Measurements from ENCODE around the gene CAMSAP3. TPM values are rescaled to one million over a fixed set of nuclear protein-coding genes. Genes with fewer than 3 reads are reported as not detected.

Gene CAMSAP3, protein sequence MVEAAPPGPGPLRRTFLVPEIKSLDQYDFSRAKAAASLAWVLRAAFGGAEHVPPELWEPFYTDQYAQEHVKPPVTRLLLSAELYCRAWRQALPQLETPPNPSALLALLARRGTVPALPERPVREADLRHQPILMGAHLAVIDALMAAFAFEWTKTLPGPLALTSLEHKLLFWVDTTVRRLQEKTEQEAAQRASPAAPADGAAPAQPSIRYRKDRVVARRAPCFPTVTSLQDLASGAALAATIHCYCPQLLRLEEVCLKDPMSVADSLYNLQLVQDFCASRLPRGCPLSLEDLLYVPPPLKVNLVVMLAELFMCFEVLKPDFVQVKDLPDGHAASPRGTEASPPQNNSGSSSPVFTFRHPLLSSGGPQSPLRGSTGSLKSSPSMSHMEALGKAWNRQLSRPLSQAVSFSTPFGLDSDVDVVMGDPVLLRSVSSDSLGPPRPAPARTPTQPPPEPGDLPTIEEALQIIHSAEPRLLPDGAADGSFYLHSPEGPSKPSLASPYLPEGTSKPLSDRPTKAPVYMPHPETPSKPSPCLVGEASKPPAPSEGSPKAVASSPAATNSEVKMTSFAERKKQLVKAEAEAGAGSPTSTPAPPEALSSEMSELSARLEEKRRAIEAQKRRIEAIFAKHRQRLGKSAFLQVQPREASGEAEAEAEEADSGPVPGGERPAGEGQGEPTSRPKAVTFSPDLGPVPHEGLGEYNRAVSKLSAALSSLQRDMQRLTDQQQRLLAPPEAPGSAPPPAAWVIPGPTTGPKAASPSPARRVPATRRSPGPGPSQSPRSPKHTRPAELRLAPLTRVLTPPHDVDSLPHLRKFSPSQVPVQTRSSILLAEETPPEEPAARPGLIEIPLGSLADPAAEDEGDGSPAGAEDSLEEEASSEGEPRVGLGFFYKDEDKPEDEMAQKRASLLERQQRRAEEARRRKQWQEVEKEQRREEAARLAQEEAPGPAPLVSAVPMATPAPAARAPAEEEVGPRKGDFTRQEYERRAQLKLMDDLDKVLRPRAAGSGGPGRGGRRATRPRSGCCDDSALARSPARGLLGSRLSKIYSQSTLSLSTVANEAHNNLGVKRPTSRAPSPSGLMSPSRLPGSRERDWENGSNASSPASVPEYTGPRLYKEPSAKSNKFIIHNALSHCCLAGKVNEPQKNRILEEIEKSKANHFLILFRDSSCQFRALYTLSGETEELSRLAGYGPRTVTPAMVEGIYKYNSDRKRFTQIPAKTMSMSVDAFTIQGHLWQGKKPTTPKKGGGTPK
- 0.10 TPM in 1 of 2 replicates, not detected in the other for total RNA-seq

DNA sequence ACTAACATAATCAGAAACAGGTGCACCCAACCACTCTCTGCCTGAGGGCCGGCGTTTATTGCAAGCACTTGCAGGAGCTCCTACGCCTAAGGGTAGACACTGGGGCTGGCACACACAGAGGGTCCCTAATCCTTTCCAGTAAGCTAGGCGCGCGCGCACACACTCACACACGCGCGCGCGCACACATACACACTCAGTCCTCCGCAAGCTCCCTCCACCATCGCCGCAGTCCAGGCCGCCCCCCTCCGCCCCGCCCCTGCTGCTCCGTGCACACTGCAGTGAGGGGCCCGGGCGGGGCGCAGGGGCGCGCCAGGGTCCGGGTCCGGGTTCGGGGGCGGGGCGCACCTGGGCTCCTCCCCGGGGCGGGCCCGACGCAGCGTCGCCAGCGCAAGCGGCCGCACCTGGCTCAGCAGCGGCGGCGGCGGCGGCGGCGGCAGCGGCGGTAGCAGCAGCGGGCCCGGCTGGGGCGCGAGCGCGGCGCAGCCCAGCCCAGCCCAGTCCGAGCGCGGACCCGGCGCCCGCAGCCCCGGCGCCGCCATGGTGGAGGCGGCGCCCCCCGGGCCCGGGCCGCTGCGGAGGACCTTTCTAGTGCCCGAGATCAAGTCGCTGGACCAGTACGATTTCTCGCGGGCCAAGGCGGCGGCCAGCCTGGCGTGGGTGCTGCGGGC is at the start of gene CAMSAP3:
Gene CAMSAP3, plus strand, starts transcription at position 398 of the 668 bp plus-strand sequence. Its CDS starts 140 bp downstream, at position 538.

DNA sequence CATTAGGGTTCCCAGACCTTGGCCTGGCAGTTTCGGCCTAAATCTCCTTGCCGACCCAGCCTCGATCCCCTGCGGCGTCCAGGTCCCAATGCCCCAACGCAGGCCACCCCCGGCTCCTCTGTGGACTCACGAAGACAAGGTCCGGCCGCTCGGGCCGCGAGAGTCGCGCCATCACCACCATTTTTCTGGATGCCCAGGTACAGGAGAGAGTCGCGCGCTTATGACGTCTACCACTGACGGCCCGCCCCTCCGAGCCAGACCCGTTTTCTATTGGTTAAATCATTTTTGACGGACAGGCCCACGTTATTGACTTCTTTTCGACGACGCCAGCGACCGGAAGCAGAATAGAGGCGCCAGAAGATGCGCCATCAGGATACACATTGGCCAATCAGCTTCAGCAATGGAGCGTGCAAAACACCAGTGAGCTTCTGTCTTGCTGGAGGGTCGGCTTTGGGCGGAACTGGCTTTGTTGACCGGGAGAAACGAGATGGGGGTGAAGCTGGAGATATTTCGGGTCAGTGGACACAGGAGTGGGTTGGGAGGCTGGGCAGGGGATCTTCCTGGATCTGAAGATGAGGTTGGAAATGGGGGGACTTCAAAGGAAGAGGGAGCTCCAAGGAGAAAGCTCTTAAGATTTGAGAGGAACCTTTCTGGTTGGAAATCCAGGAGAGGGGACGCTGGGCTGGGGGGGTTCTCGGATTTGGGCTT is 33.8 kb downstream of the CAMSAP3 start, which contains the start of the genes PET100 and XAB2:
Gene PET100, plus strand, starts transcription at position 447 of the 708 bp plus-strand sequence. Its CDS starts 41 bp downstream, at position 488.
Gene XAB2, minus strand, starts transcription at position 199 of the 708 bp plus-strand sequence. Its CDS starts 18 bp downstream, at position 181.

DNA sequence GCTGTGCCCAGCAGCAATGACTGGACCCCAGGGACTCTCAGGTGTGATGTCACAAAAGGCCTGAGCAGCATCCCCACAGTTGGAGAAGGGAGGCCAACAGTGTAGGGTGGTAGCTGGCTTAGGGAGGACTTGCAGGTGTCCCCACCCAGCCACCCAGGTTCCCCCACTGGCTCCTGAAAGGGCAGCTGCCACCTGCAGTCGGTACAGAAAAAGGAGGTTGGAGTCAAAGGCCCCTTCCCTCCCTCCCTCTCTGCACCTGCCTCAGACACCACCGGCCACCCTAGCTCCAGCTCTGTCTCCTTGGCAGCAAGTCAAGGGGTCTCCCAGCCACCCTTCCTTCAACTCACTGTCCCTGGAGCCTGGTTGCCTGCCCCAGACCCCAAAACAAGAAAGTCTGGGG is 38.0 kb downstream of the CAMSAP3 start, which contains the start of gene PCP2:
Gene PCP2, minus strand, starts transcription at position 22 of the 400 bp plus-strand sequence. CDS start 262 bp downstream, outside the sequence.

DNA sequence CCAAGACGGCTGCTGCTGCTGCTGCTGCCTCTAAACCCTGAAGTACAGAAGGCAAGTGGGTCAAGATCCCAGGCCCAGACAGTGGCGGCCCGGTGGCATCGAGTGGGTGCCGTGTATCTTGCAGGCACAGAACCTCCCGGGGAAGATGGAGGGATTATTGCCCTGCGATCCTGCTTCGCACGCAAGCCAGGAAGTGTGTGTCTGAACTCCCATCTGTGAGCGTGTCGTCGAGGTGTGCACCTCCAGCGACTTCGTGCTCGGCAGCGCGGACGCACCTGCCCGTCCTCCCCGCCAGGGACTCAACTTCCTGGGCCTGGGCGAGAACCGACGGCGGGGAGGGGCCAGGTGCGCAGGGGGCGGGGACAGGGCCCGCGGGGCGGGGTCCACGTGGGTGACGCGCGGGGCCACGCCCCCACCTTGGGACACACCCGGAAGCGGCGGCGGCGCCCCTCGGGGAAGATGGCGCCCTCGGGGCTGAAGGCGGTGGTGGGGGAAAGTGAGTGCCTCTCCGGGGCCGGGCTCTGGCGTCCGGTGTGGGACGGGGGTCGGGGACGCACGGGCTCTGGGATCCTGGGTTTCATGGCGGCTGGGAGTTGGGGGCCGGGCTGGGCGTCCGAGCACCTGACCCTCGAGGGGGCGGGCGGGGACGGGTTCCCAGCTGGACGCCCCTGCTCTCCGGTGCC is 41.2 kb downstream of the CAMSAP3 start, which contains the start of gene STXBP2:
Gene STXBP2, plus strand, starts transcription at position 420 of the 683 bp plus-strand sequence. Its CDS starts 40 bp downstream, at position 460.

Other genes with a start within 250 kb of the CAMSAP3 start
- 26.3 and 26.8 TPM in 2 replicates for gene ARHGEF18, start 246.9 kb upstream of the CAMSAP3 start, total RNA-seq
- 1.1 and 2.1 TPM in 2 replicates for gene PEX11G, start 106.8 kb upstream of the CAMSAP3 start, total RNA-seq
- 26.2 and 26.8 TPM in 2 replicates for gene ZNF358, start 79.8 kb upstream of the CAMSAP3 start, total RNA-seq
- gene MCOLN1, start 73.2 kb upstream of the CAMSAP3 start, total RNA-seq: 6.3 and 8.0 TPM in 2 replicates
- gene PNPLA6, start 60.1 kb upstream of the CAMSAP3 start, total RNA-seq: 108 and 110 TPM in 2 replicates
- 31.4 and 33.1 TPM in 2 replicates for gene XAB2, start 33.7 kb downstream of the CAMSAP3 start, total RNA-seq
- 14.0 and 21.4 TPM in 2 replicates for gene PET100, start 33.9 kb downstream of the CAMSAP3 start, total RNA-seq
- not detected in 2 replicates for gene PCP2, start 37.9 kb downstream of the CAMSAP3 start, total RNA-seq
- gene STXBP2, start 41.2 kb downstream of the CAMSAP3 start, total RNA-seq: 21.4 and 27.1 TPM in 2 replicates
- not detected in 2 replicates for gene RETN, start 73.2 kb downstream of the CAMSAP3 start, total RNA-seq
- gene MCEMP1, start 81.2 kb downstream of the CAMSAP3 start, total RNA-seq: not detected in 2 replicates
- 129 and 159 TPM in 2 replicates for gene TRAPPC5, start 85.0 kb downstream of the CAMSAP3 start, total RNA-seq
- gene FCER2, start 106.3 kb downstream of the CAMSAP3 start, total RNA-seq: not detected in 2 replicates
- gene CLEC4G, start 136.2 kb downstream of the CAMSAP3 start, total RNA-seq: not detected in 2 replicates
- not detected in 2 replicates for gene CD209, start 151.7 kb downstream of the CAMSAP3 start, total RNA-seq
- 0.20 TPM in 1 of 2 replicates, not detected in the other for gene CLEC4M, start 167.4 kb downstream of the CAMSAP3 start, total RNA-seq
- 19.7 and 21.1 TPM in 2 replicates for gene EVI5L, start 234.4 kb downstream of the CAMSAP3 start, total RNA-seq

Measured in mammary microvascular endothelial cell (primary cell).